ENCODE measurements around the gene AMBP. TPM values are rescaled to one million over a fixed set of nuclear protein-coding genes. Genes with fewer than 3 reads are reported as not detected.

Gene AMBP
- polyA plus RNA-seq, 1 of the 3 experiments (the other 2 are of a cell fraction): 0.16 TPM

- no peak for TF ChIP-seq IRF3 (IDR thresholded peaks at IDR 0.05; ENCODE audit: low read depth, low read length)
Measured at GRCh38 chr9:114048533-114049415, 29.3 kb downstream of the AMBP start (continued).

- peak; percentile 35 for TF ChIP-seq RAD21 (IDR thresholded peaks at IDR 0.05; ENCODE audit: low read length)
- no peak for TF ChIP-seq MEF2A (IDR thresholded peaks at IDR 0.05; ENCODE audit: borderline replicate concordance, low read depth)
- CTCF ChIA-PET: interaction anchor here (0.7 to 1.6 kb wide), 5 partner anchors 10 to 241 kb away, joined by 3 to 12 read pairs (median 3); no protein-coding TSS in a partner anchor
- H3K4me3 ChIP-seq (ENCODE audit: low read depth in 2 of 2, low read length in 1 of 2): no peak overlapping the region
- no peaks in the 10 kb centered on the region for H3K4me1 ChIP-seq (ENCODE audit: control insufficient read depth in 1 of 2, insufficient read depth in 2 of 2, low read depth in 1 of 2, low read length in 1 of 2)
- no peak overlapping the region for H3K4me2 ChIP-seq
- WGBS (ENCODE audit: low lambda C conversion rate): 90% methylated on average over 3 of the region's 3 CpGs
- POLR2A ChIA-PET: no interaction called here
- H3K27ac ChIP-seq (ENCODE audit: low read depth in 2 of 2, low read length in 1 of 2): no peak overlapping the region
- H3K79me2 ChIP-seq (ENCODE audit: insufficient read depth): no peaks in the 10 kb centered on the region
- no peak for DNase-seq
- peaks cover 29 to 49% of the 10 kb centered on the region in 2 experiments for H3K36me3 ChIP-seq (replicated peaks in 1 of 2; ENCODE audit: control insufficient read depth in 1 of 2, insufficient read depth in 2 of 2, low read length in 1 of 2)
- no peak overlapping the region for H2AFZ ChIP-seq (ENCODE audit: low read depth)
- H3K9ac ChIP-seq: no peak overlapping the region
- no peaks in the 10 kb centered on the region for H3K9me3 ChIP-seq
- no peaks in the 10 kb centered on the region for H3K9me2 ChIP-seq
- H4K20me1 ChIP-seq (ENCODE audit: insufficient read depth): no peaks in the 10 kb centered on the region
- no peaks in the 10 kb centered on the region for H3K27me3 ChIP-seq (ENCODE audit: insufficient read depth)
- no peaks in the 10 kb centered on the region for H3F3A ChIP-seq (replicated peaks; ENCODE audit: insufficient read depth)
Measured at GRCh38 chr9:114047717-114048116, 30.4 kb downstream of the AMBP start.

- Histone ChIP-seq H3K79me2 (ENCODE audit: insufficient read depth) (no peaks in the 10 kb centered on the region), H4K20me1 (ENCODE audit: insufficient read depth) (no peaks in the 10 kb centered on the region), H3K4me3 (ENCODE audit: low read depth in 2 of 2, low read length in 1 of 2) (no peak overlapping the region), H3F3A (replicated peaks; ENCODE audit: insufficient read depth) (no peaks in the 10 kb centered on the region), H2AFZ (ENCODE audit: low read depth) (no peak overlapping the region), H3K27me3 (ENCODE audit: insufficient read depth) (no peaks in the 10 kb centered on the region), H3K9ac (no peak overlapping the region), H3K9me3 (no peaks in the 10 kb centered on the region), H3K27ac (ENCODE audit: low read depth in 2 of 2, low read length in 1 of 2) (no peak overlapping the region), H3K4me2 (no peak overlapping the region), H3K9me2 (no peaks in the 10 kb centered on the region), H3K4me1 (ENCODE audit: control insufficient read depth in 1 of 2, insufficient read depth in 2 of 2, low read depth in 1 of 2, low read length in 1 of 2) (no peaks in the 10 kb centered on the region), H3K36me3 (replicated peaks in 1 of 2; ENCODE audit: control insufficient read depth in 1 of 2, insufficient read depth in 2 of 2, low read length in 1 of 2) (peaks cover 31 to 46% of the 10 kb centered on the region in 2 experiments)
- WGBS (ENCODE audit: low lambda C conversion rate): 95% methylated on average over 1 of the region's 1 CpG
- TF ChIP-seq NRF1 (IDR thresholded peaks at IDR 0.05; ENCODE audit: low read depth, low read length) (no peak), SMC3 (IDR thresholded peaks at IDR 0.05; ENCODE audit: low read depth, low read length) (no peak), SIN3A (IDR thresholded peaks at IDR 0.05; ENCODE audit: borderline replicate concordance, low read depth, low read length) (no peak), FOSL2 (IDR thresholded peaks at IDR 0.05; ENCODE audit: borderline replicate concordance, low read depth) (no peak), FOXJ3 (CRISPR knock-in tag; IDR thresholded peaks at IDR 0.05) (no peak), PBX3 (IDR thresholded peaks at IDR 0.05) (no peak), MXI1 (IDR thresholded peaks at IDR 0.05; ENCODE audit: low read depth, low read length) (no peak), EZH2phosphoT487 (IDR thresholded peaks at IDR 0.05; ENCODE audit: borderline replicate concordance, low read depth) (no peak), RAD21 (IDR thresholded peaks at IDR 0.05; ENCODE audit: low read length) (no peak), GABPA (IDR thresholded peaks at IDR 0.05; ENCODE audit: low read depth) (no peak)
- POLR2A ChIA-PET: no interaction called here
- DNase-seq: no peak
- CTCF ChIA-PET: interaction anchor here (0.7 to 1.6 kb wide), 5 partner anchors 9 to 240 kb away, joined by 3 to 12 read pairs (median 3); no protein-coding TSS in a partner anchor
Measured at GRCh38 chr9:114046875-114047274, 31.2 kb downstream of the AMBP start.
